Measurements from ENCODE around the gene SUSD1.
"Not testable (repeated sequence)": the region's sequence is repeated elsewhere in the genome, so short reads cannot be mapped to it uniquely, and the experiment has no call there.

Gene SUSD1

DNA sequence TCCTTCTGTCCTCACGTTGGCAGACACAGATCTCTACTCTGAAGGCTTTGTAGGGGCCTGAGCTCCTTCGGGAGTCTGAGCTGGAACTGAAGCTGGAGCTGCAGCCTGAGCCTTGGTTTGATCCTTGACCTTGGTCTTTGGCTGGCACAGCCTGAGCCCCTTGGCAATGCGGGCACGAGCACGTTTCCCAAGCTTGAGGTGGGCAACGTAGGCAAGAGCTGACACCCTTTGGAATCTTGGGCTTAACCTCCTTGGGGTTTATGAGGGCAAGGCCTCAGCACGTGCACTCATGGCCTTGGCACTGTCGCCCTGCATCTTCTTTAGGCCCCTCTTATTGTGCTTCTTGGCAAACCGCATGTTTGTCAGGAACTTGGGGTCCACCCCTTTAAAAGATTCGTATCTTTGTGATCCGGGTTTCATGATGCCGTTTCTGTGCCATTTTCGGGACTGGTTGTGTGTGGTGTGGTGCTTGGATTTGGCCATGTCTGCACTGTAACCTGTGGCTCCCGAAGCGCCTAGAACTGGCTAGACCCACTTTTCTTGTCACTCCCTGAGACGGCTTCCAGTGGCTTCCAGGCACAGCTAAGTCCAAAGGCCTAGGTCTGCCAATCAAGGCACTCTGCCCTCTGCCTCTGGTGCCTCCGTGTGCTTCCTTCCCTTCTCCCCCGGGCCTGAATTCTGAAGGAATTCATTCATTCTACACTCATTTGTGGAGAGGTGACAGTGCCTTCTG lies 1.4 kb downstream of the SUSD1 start:
- DNase-seq = no peak

DNA sequence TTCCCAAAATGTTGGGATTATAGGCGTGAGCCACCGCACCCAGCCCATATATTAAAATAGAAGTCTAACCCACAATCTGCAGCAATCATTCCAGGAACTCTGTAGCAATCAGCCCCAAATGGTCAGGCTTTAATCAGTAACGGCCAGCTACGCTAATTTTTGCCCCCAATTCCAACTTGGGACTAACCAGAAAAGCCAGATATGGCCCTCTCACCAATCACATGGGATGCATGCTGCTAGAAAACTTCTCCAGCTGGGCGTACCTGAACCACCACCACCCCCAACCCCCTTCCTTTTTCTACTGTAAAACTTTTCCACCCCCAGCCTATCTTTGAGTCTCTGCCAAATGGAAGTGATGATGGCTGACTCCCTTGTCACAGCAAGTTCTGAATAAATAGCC lies 4.1 kb downstream of the SUSD1 start:
- no peak for DNase-seq

DNA sequence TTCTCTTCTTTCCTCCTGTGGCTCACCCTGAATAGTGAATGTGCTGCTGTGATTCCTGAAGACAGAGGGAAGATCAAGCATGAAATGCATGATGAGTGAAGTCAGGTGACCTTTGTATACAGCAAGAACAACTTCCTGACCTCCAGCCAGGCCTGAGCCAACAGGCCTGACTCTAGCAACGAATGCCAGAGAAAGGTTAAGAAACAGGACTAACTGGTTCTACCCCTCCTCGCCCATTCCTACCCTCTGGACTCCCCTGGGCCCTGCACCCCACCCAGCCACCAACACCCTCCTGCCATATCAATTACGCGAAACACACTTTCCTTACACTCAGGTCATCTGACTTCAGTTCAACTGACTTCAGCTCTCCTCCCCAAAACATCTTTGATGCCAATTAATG lies 4.9 kb downstream of the SUSD1 start:
- no peak for DNase-seq

DNA sequence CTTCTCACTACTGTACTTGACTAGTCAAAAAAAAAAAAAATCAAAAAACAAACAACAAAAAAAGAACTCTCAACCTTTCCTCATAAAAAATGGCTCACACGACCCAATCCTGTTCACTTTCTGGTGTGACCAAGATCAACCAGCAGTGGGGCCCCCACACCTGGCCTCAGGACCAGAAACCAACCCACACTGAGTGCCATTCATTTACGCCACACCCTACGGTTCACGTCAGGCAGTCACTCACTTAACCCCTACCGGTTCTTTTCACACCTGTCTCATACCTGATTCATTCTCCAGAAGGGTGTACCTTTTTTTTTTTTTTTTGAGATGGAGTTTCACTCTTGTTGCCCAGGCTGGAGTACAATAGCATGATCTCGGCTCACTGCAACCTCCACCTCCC lies 5.7 kb downstream of the SUSD1 start:
- no peak for DNase-seq

DNA sequence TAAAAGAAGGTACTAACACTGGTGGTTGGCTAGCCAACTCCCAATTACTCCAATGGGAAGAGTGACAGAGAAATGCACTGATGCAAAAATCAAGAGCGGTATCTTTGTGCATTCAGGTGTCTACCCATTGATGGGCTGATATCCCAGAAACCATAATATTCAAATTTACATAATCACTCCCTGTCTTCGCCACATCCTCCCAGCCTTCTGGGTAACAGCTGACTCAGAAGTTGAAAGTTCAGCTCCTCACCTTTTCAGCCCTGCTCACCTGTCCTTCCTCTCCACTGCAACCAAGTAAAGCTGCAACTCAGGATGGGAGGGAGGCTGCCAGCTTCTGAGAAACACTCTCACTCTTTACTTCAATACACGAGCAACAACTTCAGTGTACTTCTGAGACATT lies 6.9 kb downstream of the SUSD1 start:
- DNase-seq = no peak

DNA sequence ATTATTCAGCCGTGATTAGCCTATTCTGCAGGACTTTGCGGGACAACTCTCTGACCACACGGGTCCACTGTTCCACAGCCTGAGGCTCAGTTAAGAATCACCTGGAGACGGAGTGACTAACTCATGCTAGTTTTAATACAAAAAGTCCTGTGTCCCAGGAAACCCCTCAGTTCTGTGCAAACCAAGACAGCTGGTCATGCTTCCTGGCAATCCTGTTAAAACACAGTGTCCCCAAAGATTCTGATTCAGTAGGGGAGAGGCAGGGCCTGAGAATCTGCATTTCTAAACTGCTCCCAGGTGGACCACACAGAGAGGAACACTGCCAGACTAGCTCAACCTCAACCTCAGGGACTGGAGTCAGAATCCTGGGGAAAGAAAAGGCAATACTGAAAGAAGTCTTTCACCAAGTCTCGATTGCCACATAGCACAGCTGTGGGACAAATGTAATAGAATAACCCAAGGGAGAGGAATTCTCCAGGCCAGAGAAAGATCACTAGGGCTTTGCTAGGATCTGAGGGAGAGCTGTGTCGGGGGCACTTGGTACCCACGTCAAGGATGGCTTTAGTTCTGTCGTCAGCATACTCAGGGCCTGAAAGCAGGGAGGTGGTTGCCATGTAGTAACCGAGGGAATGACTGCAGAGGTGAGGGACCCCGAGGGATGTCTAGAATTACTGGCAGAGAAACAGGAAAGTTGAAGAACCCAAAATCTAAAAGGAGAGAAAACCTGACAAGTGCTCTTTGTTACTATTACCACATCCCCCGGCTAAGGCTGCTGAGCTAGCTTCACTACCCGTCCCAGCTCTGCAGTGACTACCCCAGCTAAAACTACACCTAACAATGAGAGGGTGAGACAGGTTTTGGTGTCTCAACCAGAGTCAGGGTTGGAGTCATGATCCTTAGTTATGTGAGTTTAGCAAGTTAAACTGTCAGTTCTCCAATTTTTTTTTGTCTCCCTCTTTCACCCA lies 8.6 kb downstream of the SUSD1 start:
- no peak for DNase-seq

DNA sequence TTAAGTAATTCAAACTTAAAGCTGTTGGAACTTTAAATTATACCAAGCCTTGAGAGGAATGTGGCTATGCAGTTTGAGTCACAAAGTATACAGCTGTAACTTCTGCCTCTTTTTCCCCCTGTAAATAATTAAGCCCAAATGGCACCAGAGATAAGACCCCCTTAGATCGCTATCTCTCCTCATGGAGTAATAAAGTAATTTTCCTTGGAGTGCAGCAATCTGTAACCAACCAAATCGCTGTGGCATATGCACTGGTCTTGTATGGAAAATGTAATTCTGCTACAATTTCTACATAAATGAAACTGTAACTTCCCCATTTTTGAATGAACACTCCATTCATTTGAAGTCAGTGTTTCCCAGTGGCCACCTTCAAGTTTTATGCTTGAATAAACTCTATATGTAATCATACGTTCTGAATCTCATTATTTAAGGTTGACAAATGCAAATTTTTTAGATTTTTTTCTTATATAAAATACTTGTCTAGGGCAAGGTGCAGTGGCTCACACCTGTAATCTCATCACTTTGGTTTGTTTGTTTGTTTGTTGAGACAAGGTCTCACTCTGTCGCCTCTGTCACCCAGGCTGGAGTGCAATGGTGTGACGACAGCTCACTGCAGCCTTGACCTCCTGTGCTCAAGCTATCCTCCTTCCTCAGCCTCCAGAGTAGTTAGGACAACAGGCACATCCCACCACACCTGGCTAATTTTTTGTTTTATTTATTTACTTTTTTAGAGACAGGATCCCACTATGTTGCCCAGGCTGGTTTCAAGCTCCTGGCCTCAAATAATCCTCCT lies 12.3 kb downstream of the SUSD1 start:
- DNase-seq = no peak

DNA sequence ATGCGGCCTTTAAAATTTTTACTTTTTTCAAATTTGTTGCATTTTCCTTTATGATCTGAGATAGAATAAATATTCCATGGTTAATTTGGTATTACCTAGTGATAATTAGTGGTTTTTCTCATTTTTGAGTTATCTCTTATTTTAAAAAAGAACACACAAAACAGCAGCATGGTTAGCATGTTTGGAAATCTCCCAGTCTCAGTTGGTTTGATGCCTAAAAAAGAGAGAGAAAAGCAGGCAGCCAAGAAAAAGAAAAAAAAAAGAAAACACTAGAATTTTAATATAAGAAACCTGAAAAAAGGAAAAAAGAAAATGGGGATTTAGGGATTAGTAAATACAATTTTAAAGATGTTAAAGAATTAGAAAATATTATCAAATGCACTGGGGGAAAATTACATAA lies 15.3 kb downstream of the SUSD1 start:
- DNase-seq = no peak

DNA sequence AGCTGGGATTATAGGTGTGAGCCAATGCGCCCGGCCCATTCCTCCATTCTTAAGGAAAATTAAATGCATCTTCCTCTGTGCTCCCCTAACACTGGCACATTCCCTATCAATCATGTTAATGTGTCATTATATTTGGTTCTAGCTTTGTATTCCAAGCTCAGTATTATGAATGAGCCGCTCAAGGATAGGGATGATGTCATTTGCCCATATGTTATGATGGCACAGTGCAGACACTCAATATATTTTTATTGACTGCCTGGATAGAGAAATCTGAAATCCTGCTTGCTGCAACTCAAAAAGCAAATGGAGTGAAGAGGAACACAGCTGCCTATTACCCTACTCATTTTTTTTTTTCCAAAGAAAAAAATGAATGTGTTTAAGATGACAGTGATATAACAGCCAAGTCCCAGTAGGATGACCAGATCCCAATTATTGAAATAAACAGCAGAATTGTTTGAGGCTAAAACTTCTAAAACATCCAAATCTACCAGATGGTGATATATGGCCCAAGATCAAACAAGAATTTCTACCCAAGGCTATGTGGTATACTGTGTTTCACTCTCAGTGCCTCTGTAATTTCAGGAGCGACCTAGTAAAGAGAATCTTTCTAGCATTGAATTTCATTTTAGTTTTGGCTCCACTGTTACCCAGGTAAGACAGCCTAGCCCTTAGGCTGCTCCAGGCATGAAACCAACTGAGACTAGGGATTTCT lies 16.3 kb downstream of the SUSD1 start:
- DNase-seq = no peak

DNA sequence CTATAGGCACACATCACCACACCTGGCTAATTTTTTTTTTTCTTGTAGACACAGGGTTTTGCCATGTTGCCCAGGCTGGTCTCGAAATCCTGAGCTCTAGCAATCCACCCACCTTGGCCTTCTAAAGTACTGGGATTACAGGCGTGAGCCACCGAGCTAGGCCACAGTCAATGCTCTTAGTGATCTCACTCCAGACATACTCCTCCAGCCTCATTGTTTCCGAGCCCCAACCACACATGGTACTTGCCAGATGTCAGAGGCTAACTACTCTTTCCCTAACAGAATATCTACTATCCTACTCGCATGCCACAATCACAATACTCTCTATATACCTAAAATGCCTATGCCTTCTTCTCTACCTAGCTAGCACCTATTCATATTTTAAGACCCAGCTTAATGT lies 17.1 kb downstream of the SUSD1 start:
- DNase-seq = no peak

DNA sequence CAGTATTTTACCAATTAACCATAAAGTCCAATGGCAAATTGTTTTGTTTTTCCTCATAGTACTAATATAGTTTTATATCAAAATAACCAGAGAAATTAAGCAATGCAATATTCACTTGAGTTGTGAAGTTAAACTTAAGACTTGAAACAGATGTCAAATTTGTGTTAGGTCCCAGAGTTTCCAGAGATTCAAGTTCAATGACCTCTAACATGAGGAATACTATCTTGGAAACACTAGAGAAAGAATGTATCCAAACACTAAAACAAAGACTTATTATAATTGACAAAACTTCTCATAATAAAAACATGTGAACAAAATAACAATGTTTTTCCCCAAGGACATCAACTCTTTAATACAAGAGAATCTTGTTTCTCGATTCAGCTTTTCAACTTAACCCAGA lies 18.0 kb downstream of the SUSD1 start:
- DNase-seq = no peak

DNA sequence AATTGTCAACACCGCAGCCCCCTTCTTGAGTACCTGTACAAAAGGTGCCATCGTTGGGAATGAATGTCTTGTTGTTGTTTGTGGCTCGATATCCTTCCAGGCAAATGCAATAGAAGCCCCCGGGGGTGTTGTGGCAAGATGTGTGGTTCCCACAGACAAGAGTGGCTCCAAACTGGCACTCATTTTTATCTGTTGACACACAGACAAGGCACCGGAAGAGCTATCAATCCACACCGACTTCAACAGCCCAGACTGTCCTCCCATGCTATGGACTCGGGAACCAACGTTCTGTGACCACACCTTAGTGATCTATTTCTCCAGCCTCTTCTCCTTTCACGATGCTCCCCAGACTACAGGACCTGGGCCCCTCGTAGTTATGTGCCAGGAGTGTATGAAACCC lies 25.9 kb downstream of the SUSD1 start:
- no peak for DNase-seq

DNA sequence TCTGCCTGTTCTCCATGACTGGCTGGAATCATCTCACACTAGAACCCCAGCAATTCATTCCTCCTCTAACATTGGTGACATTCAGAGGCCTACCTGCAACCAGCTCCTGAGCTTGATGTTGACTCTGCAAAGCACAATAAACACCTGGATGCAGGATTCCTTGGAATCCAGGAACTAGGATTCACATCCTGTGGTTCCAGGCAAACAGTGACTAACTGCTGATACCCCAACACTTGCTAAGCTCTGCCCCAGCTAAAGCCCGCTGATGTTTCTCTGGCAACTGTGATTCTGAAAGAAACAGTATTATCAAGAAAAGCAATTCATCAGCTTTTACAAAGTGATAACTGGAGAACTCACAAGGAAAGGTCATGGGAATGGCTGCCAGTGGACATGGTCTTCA lies 29.2 kb downstream of the SUSD1 start:
- DNase-seq = no peak

DNA sequence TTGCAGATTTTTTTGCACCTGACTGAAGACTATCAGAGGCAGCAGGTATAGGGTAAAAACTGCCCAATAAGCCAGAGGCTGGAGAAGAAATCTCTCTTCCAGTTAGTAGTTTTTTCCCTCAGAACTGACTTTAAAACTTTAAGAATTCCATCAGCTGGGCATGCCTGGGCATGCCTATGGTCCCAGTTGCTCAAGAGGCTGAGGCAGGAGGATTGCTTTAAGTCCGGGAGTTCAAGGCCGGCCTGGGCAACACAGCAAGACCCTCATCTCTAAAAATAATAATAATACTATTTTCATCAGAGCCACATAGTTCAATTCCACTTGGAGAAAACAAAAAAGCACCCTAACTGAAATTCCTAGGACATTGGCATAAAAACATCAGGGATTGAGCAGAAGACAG lies 30.3 kb downstream of the SUSD1 start:
- no peak for DNase-seq

DNA sequence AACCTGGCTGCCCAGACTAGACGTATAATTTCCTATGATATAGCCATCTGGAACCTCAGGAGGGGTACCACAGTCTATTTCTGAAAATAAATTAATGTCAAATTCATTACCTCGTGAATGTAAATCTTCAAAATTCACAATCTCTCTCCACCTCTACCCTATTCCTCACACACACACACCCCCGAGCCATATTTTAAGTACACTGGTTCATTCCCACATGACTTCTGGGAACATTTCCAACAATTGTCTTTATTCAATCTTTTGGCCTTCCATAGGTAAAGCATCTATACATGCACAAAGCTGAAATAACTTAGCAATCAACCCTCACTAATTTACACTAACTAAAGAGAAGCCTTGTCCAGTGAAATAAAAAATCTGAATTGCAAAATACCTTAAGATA lies 32.7 kb downstream of the SUSD1 start:
- DNase-seq = no peak

DNA sequence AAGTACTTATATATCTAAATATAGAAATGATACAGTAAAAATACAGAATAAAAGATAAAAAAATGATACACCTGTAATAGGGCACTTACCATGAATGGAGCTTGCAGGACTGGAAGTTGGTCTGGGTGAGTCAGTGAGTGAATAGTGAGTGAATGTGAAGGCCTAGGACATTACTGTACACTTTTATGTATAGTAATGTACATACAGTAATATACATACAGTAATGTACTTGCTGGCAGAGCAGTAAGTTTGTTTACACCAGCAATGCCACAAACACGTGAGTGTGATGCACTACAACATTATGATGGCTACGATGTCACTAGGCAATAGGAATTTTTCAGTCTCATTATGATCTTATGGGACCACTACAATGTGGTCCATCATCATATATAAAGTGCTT lies 34.2 kb downstream of the SUSD1 start:
- no peak for DNase-seq

DNA sequence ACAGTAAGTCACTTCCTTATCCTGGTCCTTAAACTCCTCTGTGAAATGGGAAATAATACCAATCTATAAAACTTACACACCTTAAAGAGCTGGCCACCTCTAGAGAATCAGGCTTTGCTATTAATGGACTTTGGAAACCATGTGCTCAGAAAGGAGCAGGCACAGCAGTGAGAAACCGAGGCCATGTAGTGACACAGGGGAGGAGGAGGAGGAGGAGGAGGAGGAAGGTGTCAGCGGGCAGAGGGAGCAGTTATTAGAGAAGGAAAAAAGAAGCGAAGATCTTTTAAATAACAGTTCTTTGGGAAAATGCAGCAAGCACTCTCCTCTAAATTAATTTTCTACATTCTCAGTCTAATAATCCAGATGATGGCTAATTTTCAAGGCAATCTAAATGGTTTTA lies 38.0 kb downstream of the SUSD1 start:
- no peak for DNase-seq

DNA sequence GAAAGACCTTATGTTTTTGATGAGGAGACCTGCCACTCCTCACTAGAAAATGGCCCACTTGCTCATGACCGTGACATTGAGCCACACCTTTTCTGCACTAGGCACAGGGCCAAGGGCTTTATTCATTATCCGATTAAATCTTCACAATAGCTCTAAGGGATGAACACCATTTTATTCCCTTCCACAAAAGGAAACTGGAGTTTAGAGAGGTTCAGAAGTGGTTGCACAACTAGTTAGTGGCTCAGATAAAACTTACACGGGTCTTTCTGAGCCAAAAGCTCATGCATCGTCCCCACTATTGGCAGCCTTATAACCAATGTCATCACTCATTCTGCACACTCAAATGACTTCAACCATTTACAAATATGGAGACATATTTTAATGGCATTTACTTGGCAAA lies 39.4 kb downstream of the SUSD1 start:
- DNase-seq = peak; percentile 70

DNA sequence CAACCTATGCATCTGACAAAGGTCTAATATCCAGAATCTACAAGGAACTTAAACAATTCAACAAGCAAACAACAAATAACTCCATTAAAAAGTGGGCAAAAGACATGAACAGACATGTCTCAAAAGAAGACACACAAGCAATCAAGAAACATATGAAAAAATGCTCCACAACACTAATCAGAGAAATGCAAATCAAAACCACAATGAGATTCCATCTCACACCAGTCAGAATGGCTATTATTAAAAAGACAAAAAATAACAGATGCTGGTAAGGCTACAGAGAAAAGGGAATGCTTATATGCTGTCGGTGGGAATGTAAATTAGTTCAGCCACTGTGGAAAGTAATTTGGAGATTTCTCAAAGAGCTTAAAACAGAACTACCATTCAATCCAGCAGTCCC lies 41.3 kb downstream of the SUSD1 start:
- DNase-seq = not testable (repeated sequence)

DNA sequence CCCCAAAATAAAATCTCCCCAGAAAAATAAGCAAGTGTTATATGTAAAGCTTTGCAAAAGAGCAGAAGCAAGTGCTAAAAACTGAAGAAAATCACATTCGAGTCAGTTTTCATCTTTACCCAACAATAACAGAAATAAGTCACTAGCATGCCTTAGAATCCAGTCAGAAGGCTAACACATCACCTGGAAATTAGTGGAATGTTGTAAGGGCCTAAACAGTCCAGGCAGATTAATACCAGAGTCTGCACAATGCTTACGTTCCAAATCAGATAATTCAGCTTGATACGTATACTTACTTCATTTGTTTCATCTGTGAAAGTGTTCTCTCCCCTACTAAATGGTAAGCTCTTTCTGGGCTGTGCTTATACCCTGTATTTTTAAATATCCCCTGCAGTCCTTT lies 42.7 kb downstream of the SUSD1 start:
- no peak for DNase-seq

DNA sequence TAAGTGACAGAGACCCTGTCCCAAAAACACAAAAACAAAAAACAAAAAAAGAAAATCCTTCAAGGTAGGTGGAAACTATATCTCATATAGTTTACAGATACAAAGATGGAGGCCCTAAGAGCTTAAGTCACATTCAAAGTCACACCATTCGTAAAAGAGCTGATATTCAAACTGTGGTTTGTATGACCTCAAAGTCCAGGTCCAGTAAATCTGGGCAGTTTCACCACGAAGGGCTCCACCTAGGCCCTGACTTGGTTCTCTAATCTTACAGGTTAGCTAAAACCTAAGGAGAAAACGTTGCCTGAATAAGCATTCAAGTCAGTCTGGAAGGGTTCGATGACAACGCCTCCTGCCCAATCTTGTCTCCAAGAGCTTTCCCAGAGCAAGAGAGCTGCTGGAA lies 44.1 kb downstream of the SUSD1 start:
- DNase-seq = no peak

DNA sequence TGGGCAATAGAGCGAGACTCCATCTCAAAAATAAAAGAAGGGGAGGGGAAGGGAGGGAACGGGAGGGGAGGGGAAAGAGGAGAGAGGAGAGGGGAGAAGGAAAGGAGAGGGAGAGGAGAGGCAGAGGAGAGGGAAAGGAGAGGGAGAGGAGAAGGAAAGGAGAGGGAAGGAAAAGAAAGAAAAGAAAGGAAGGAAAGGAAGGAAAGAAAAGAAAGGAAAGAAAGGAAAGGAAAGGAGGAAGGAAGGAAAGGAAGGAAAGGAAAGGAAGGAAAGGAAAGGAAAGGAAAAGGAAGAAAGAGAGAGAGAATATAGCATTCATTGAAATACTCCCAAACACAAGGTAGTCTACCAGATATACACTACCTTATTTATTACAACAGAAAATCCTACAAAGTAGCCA lies 44.8 kb downstream of the SUSD1 start:
- DNase-seq = no peak

DNA sequence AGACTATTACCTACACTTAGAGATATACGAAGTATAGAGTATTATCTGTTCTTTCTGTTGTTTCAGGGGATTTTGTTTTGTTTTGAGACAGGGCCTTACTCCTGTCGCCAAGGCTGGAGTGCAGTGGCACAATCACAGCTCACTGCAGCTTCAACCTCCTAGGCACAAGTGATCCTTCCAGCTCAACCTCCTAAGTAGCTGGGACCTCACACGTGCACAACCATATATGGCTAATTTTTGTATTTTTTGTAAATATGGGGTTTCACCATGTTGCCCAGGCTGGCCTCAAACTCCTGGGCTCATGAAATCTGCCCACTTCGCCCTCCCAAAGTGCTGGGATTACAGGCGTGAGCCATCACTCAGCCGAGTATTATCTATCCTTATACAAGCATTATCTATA lies 45.9 kb downstream of the SUSD1 start:
- no peak for DNase-seq

All from DMS79 treated with DMSO at 0.1 percent for 48 hours (cell line).